ENCODE results near the gene MBD2. TPM values are rescaled to one million over a fixed set of nuclear protein-coding genes. Genes with fewer than 3 reads are reported as not detected.

MBD2 gene
- 100 to 1,000 TPM; 195 to 201 TPM for total RNA-seq
- 27.2 TPM for polyA plus RNA-seq

- POLR2A ChIA-PET, result interaction anchor here (0.7 to 1.7 kb wide), 3 partner anchors 46 to 168 kb away, joined by 3 to 15 read pairs (median 3); partner anchors contain the start of genes C18orf54, POLI and STARD6
- no peaks in the 10 kb centered on the region for H3K27me3 ChIP-seq (ENCODE audit: insufficient read depth, low read length, poor library complexity, severe bottlenecking)
- peak within 1 kb of the TSS; percentile 41 for H3K27ac ChIP-seq (ENCODE audit: low read depth, low read length)
- peaks cover 38 to 46% (median 43%) of the 10 kb centered on the region in 3 donors for H3K4me1 Mint-ChIP-seq
- no peaks in the 10 kb centered on the region for H3K9me3 Mint-ChIP-seq
- peak within 1 kb of the TSS; percentile 93 to 98 (median 95) for H3K4me3 Mint-ChIP-seq
- peak within 1 kb of the TSS; percentile 89 to 99 (median 98) for H3K27ac Mint-ChIP-seq
- H3K9me3 ChIP-seq (ENCODE audit: low read length), result no peaks in the 10 kb centered on the region
- peaks cover 23% of the 10 kb centered on the region for H3K4me1 ChIP-seq (ENCODE audit: insufficient read depth, low read length)
- no peaks in the 10 kb centered on the region for H3K36me3 ChIP-seq (ENCODE audit: insufficient read depth, low read length)
- CTCF ChIA-PET, result interaction anchor here (0.7 to 3.0 kb wide), 5 partner anchors 28 to 133 kb away, joined by 3 to 22 read pairs (median 3); partner anchors contain the start of genes C18orf54, POLI and STARD6
- peaks cover 0 to 4% of the 10 kb centered on the region in 2 donors for H3K27me3 Mint-ChIP-seq
- H3K4me3 ChIP-seq (ENCODE audit: low read length), result peak within 1 kb of the TSS; percentile 38
- DNase-seq, result peak; percentile 90 to 96 (median 93)
- peaks cover 0 to 12% (median 0%) of the 10 kb centered on the region in 3 donors for H3K36me3 Mint-ChIP-seq
Observed at GRCh38 chr18:54224379-54225014, at the start of gene MBD2. MBD2 (minus strand) TSS chr18:54224669; CDS start chr18:54224559, 110 bp downstream.

GRCh38 chr18:54269893-54270844 lies 45.7 kb upstream of the MBD2 start:
- H3K36me3 Mint-ChIP-seq, result peaks cover 0 to 15% (median 2%) of the 10 kb centered on the region in 3 donors
- H3K27me3 ChIP-seq (ENCODE audit: insufficient read depth, low read length, poor library complexity, severe bottlenecking), result no peaks in the 10 kb centered on the region
- H3K9me3 Mint-ChIP-seq, result no peaks in the 10 kb centered on the region
- peak in 4 of 5 donors; percentile 31 to 70 (median 44) for DNase-seq
- no peaks in the 10 kb centered on the region for H3K9me3 ChIP-seq (ENCODE audit: low read length)
- H3K4me1 ChIP-seq (ENCODE audit: insufficient read depth, low read length), result peaks cover 18% of the 10 kb centered on the region
- peak overlapping the region; percentile 89 to 98 (median 93) for H3K4me3 Mint-ChIP-seq
- H3K27ac ChIP-seq (ENCODE audit: low read depth, low read length), result peak overlapping the region; percentile 89
- ChIA-PET CTCF (interaction anchor here (0.9 to 3.4 kb wide), 16 partner anchors 17 to 558 kb away, joined by 3 to 30 read pairs (median 4); partner anchors contain the start of genes C18orf54, MBD2, RAB27B and STARD6), POLR2A (interaction anchor here (0.5 to 3.3 kb wide), 6 partner anchors 23 to 123 kb away, joined by 3 to 17 read pairs (median 4); partner anchors contain the start of gene MBD2)
- peaks cover 12 to 40% (median 33%) of the 10 kb centered on the region in 3 donors for H3K4me1 Mint-ChIP-seq
- no peaks in the 10 kb centered on the region for H3K36me3 ChIP-seq (ENCODE audit: insufficient read depth, low read length)
- H3K27me3 Mint-ChIP-seq, result peaks cover 0 to 3% of the 10 kb centered on the region in 2 donors
- H3K4me3 ChIP-seq (ENCODE audit: low read length), result peak overlapping the region; percentile 97
- H3K27ac Mint-ChIP-seq, result peak overlapping the region; percentile 96 to 99 (median 98)

GRCh38 chr18:54268751-54269150 lies 44.3 kb upstream of the MBD2 start:
- Mint-ChIP-seq H3K9me3 (no peaks in the 10 kb centered on the region), H3K36me3 (peaks cover 0 to 9% (median 2%) of the 10 kb centered on the region in 3 donors), H3K4me1 (peaks cover 16 to 49% (median 40%) of the 10 kb centered on the region in 3 donors), H3K27ac (peak overlapping the region; percentile 96 to 99 (median 98)), H3K27me3 (peaks cover 0 to 3% of the 10 kb centered on the region in 2 donors), H3K4me3 (peak overlapping the region; percentile 89 to 98 (median 93))
- no peak for DNase-seq
- H3K27ac ChIP-seq (ENCODE audit: low read depth, low read length), result peak overlapping the region; percentile 89
- ChIA-PET POLR2A (interaction anchor here (0.7 to 3.3 kb wide), 4 partner anchors 21 to 89 kb away, joined by 4 to 17 read pairs (median 10); partner anchors contain the start of genes C18orf54, MBD2 and STARD6), CTCF (interaction anchor here (1.0 to 3.4 kb wide), 6 partner anchors 17 to 560 kb away, joined by 3 to 30 read pairs (median 12); partner anchors contain the start of genes C18orf54, MBD2, RAB27B and STARD6)
- no peaks in the 10 kb centered on the region for H3K9me3 ChIP-seq (ENCODE audit: low read length)
- no peaks in the 10 kb centered on the region for H3K36me3 ChIP-seq (ENCODE audit: insufficient read depth, low read length)
- peaks cover 18% of the 10 kb centered on the region for H3K4me1 ChIP-seq (ENCODE audit: insufficient read depth, low read length)
- H3K27me3 ChIP-seq (ENCODE audit: insufficient read depth, low read length, poor library complexity, severe bottlenecking), result no peaks in the 10 kb centered on the region
- H3K4me3 ChIP-seq (ENCODE audit: low read length), result peak overlapping the region; percentile 97

GRCh38 chr18:54267701-54268100 lies 43.2 kb upstream of the MBD2 start:
- no peak overlapping the region for H3K4me3 ChIP-seq (ENCODE audit: low read length)
- Mint-ChIP-seq H3K36me3 (peaks cover 0 to 9% (median 2%) of the 10 kb centered on the region in 3 donors), H3K4me1 (peaks cover 19 to 56% (median 50%) of the 10 kb centered on the region in 3 donors), H3K27ac (peak overlapping the region in 7 of 8 donors; percentile 59 to 98 (median 76)), H3K27me3 (peaks cover 0 to 3% of the 10 kb centered on the region in 2 donors), H3K9me3 (no peaks in the 10 kb centered on the region), H3K4me3 (peak overlapping the region in 1 of 7 donors; percentile 35)
- H3K9me3 ChIP-seq (ENCODE audit: low read length), result no peaks in the 10 kb centered on the region
- H3K4me1 ChIP-seq (ENCODE audit: insufficient read depth, low read length), result peaks cover 18% of the 10 kb centered on the region
- no peak for DNase-seq
- no peaks in the 10 kb centered on the region for H3K27me3 ChIP-seq (ENCODE audit: insufficient read depth, low read length, poor library complexity, severe bottlenecking)
- CTCF ChIA-PET, result interaction anchor here (0.9 to 1.4 kb wide), 2 partner anchors 45 to 90 kb away, joined by 3 to 4 read pairs; partner anchors contain the start of genes C18orf54 and STARD6
- H3K36me3 ChIP-seq (ENCODE audit: insufficient read depth, low read length), result no peaks in the 10 kb centered on the region
- H3K27ac ChIP-seq (ENCODE audit: low read depth, low read length), result no peak overlapping the region
- POLR2A ChIA-PET, result interaction anchor here (0.7 to 1.2 kb wide), 2 partner anchors 20 to 50 kb away, joined by 3 to 4 read pairs; no protein-coding TSS in a partner anchor

- Histone ChIP-seq H3K36me3 (ENCODE audit: insufficient read depth, low read length) (no peaks in the 10 kb centered on the region), H3K4me3 (ENCODE audit: low read length) (no peak overlapping the region), H3K4me1 (ENCODE audit: insufficient read depth, low read length) (peaks cover 4% of the 10 kb centered on the region), H3K27me3 (ENCODE audit: insufficient read depth, low read length, poor library complexity, severe bottlenecking) (no peaks in the 10 kb centered on the region), H3K27ac (ENCODE audit: low read depth, low read length) (no peak overlapping the region), H3K9me3 (ENCODE audit: low read length) (no peaks in the 10 kb centered on the region)
- no peak for DNase-seq
- Mint-ChIP-seq H3K27ac (peak overlapping the region in 5 of 8 donors; percentile 56 to 85 (median 64)), H3K4me3 (peak overlapping the region in 3 of 7 donors; percentile 8 to 64 (median 24)), H3K36me3 (no peaks in the 10 kb centered on the region), H3K4me1 (peaks cover 10 to 36% (median 33%) of the 10 kb centered on the region in 3 donors), H3K9me3 (no peaks in the 10 kb centered on the region), H3K27me3 (no peaks in the 10 kb centered on the region)
- ChIA-PET POLR2A (interaction anchor here (0.6 kb wide), 1 partner anchor 94 kb away, joined by 3 read pairs; the partner anchor contains the start of genes C18orf54 and STARD6), CTCF (no interaction called here)
Observed at GRCh38 chr18:54263904-54264336, 39.5 kb upstream of the MBD2 start.

GRCh38 chr18:54261894-54262293 lies 37.4 kb upstream of the MBD2 start:
- CTCF ChIA-PET, result no interaction called here
- no peak for DNase-seq
- Mint-ChIP-seq H3K27ac (peak overlapping the region in 2 of 8 donors; percentile 17 to 55), H3K4me3 (no peak overlapping the region), H3K27me3 (no peaks in the 10 kb centered on the region), H3K36me3 (no peaks in the 10 kb centered on the region), H3K9me3 (no peaks in the 10 kb centered on the region), H3K4me1 (peaks cover 10 to 28% (median 25%) of the 10 kb centered on the region in 3 donors)
- Histone ChIP-seq H3K4me3 (ENCODE audit: low read length) (no peak overlapping the region), H3K27me3 (ENCODE audit: insufficient read depth, low read length, poor library complexity, severe bottlenecking) (no peaks in the 10 kb centered on the region), H3K4me1 (ENCODE audit: insufficient read depth, low read length) (no peaks in the 10 kb centered on the region), H3K9me3 (ENCODE audit: low read length) (no peaks in the 10 kb centered on the region), H3K36me3 (ENCODE audit: insufficient read depth, low read length) (no peaks in the 10 kb centered on the region), H3K27ac (ENCODE audit: low read depth, low read length) (no peak overlapping the region)
- POLR2A ChIA-PET, result no interaction called here

GRCh38 chr18:54260396-54261072 lies 36.1 kb upstream of the MBD2 start:
- no peaks in the 10 kb centered on the region for H3K27me3 ChIP-seq (ENCODE audit: insufficient read depth, low read length, poor library complexity, severe bottlenecking)
- ChIA-PET CTCF (no interaction called here), POLR2A (no interaction called here)
- H3K27me3 Mint-ChIP-seq, result no peaks in the 10 kb centered on the region
- no peaks in the 10 kb centered on the region for H3K36me3 ChIP-seq (ENCODE audit: insufficient read depth, low read length)
- no peak overlapping the region for H3K4me3 Mint-ChIP-seq
- no peak overlapping the region for H3K4me3 ChIP-seq (ENCODE audit: low read length)
- no peak overlapping the region for H3K27ac ChIP-seq (ENCODE audit: low read depth, low read length)
- H3K4me1 ChIP-seq (ENCODE audit: insufficient read depth, low read length), result no peaks in the 10 kb centered on the region
- peaks cover 8 to 25% (median 25%) of the 10 kb centered on the region in 3 donors for H3K4me1 Mint-ChIP-seq
- H3K36me3 Mint-ChIP-seq, result no peaks in the 10 kb centered on the region
- no peaks in the 10 kb centered on the region for H3K9me3 ChIP-seq (ENCODE audit: low read length)
- no peaks in the 10 kb centered on the region for H3K9me3 Mint-ChIP-seq
- DNase-seq, result no peak
- peak overlapping the region in 2 of 8 donors; percentile 35 to 65 for H3K27ac Mint-ChIP-seq
